Measurements from ENCODE around the gene GRM8. TPM values are rescaled to one million over a fixed set of nuclear protein-coding genes. Genes with fewer than 3 reads are reported as not detected.

Gene GRM8
- total and polyA plus RNA-seq, 2 donors from 2014 or later: 3.2 TPM; not detected in 1

GRCh38 chr7:126574276-126575250 lies 678.2 kb downstream of the GRM8 start:
- no peak overlapping the region for H3K4me3 ChIP-seq (ENCODE audit: low read length in 3 of 3)
- H3K27ac ChIP-seq (ENCODE audit: low read depth in 2 of 2, low read length in 2 of 2): no peak overlapping the region
- H3K9ac ChIP-seq (ENCODE audit: low read length in 3 of 3): no peak overlapping the region
- no peaks in the 10 kb centered on the region for H3K27me3 ChIP-seq (ENCODE audit: control insufficient read depth, insufficient read depth, low read length)
- intact Hi-C loops (cut with DNase I): no loop called here
- H3K4me1 ChIP-seq (ENCODE audit: control insufficient read depth in 2 of 3, insufficient read depth in 2 of 3, low read depth in 1 of 3, low read length in 3 of 3): no peaks in the 10 kb centered on the region
- no peak for TF ChIP-seq CTCF (IDR thresholded peaks at IDR 0.05; ENCODE audit: borderline replicate concordance, extremely low read depth, insufficient read depth)
- peaks cover 0 to 2% (median 0%) of the 10 kb centered on the region in 3 donors for H3K9me3 ChIP-seq (ENCODE audit: control insufficient read depth in 2 of 3, insufficient read depth in 1 of 3, low read length in 3 of 3)
- no peaks in the 10 kb centered on the region for H3K36me3 ChIP-seq (ENCODE audit: control insufficient read depth in 2 of 3, insufficient read depth in 3 of 3, low read length in 3 of 3)
- FAIRE-seq: no peak
- no peak for DNase-seq

- Histone ChIP-seq H3K9me3 (ENCODE audit: control insufficient read depth in 2 of 3, insufficient read depth in 1 of 3, low read length in 3 of 3) (no peaks in the 10 kb centered on the region), H3K36me3 (ENCODE audit: control insufficient read depth in 2 of 3, insufficient read depth in 3 of 3, low read length in 3 of 3) (no peaks in the 10 kb centered on the region), H3K27ac (ENCODE audit: low read depth in 2 of 2, low read length in 2 of 2) (no peak overlapping the region), H3K9ac (ENCODE audit: low read length in 3 of 3) (no peak overlapping the region), H3K4me1 (ENCODE audit: control insufficient read depth in 2 of 3, insufficient read depth in 2 of 3, low read depth in 1 of 3, low read length in 3 of 3) (no peaks in the 10 kb centered on the region), H3K4me3 (ENCODE audit: low read length in 3 of 3) (no peak overlapping the region), H3K27me3 (ENCODE audit: control insufficient read depth, insufficient read depth, low read length) (no peaks in the 10 kb centered on the region)
- DNase-seq (no peak), FAIRE-seq (no peak)
- intact Hi-C loops (cut with DNase I): no loop called here
- no peak for TF ChIP-seq CTCF (IDR thresholded peaks at IDR 0.05; ENCODE audit: borderline replicate concordance, extremely low read depth, insufficient read depth)
These were observed 681.9 kb downstream of the GRM8 start for GRCh38 chr7:126570845-126571244.

- intact Hi-C loops (cut with DNase I): no loop called here
- Histone ChIP-seq H3K9ac (ENCODE audit: low read length in 3 of 3) (no peak overlapping the region), H3K27me3 (ENCODE audit: control insufficient read depth, insufficient read depth, low read length) (no peaks in the 10 kb centered on the region), H3K4me3 (ENCODE audit: low read length in 3 of 3) (no peak overlapping the region), H3K36me3 (ENCODE audit: control insufficient read depth in 2 of 3, insufficient read depth in 3 of 3, low read length in 3 of 3) (no peaks in the 10 kb centered on the region), H3K27ac (ENCODE audit: low read depth in 2 of 2, low read length in 2 of 2) (no peak overlapping the region), H3K4me1 (ENCODE audit: control insufficient read depth in 2 of 3, insufficient read depth in 2 of 3, low read depth in 1 of 3, low read length in 3 of 3) (no peaks in the 10 kb centered on the region), H3K9me3 (ENCODE audit: control insufficient read depth in 2 of 3, insufficient read depth in 1 of 3, low read length in 3 of 3) (no peaks in the 10 kb centered on the region)
- DNase-seq: no peak
- no peak for FAIRE-seq
- no peak for TF ChIP-seq CTCF (IDR thresholded peaks at IDR 0.05; ENCODE audit: borderline replicate concordance, extremely low read depth, insufficient read depth)
These were observed 683.3 kb downstream of the GRM8 start for GRCh38 chr7:126569402-126569801.

Data from kidney (tissue), 14 donors.